HEK293 (cell line): Measurements from ENCODE around the gene TEF.

Experiments
- CTCF ChIA-PET: fragments of 350-600 bp; formaldehyde crosslinking; extraction: SDS; loops from one replicate; lab custom pipeline; 2021; ENCODE audit warnings: antibody characterized with exemption; lab: Yijun Ruan, JAX
- POLR2A ChIA-PET: fragments of 300-600 bp; formaldehyde crosslinking; extraction: SDS; loops from one replicate; lab custom pipeline; 2020; ENCODE audit warnings: antibody characterized with exemption, inconsistent platforms; lab: Yijun Ruan, JAX
- H3K27ac ChIP-seq: fragments of 200-500 bp; sonication (Bioruptor generic); 2 replicates; pipeline ENCODE4 v1.5.1; 2014; ENCODE audit warnings: low read depth, low read length, control low read depth, inconsistent platforms; ENCODE audit errors: extremely low read depth
- H3K36me3 ChIP-seq, 2 experiments: fragments of 200-500 bp in 1 of 2; sonication (Bioruptor generic) in 1 of 2; 1 replicate in 1 of 2; 2 replicates in 1 of 2; pipeline ENCODE4 v1.5.1; 2014 to 2017; ENCODE audit warnings: inconsistent platforms in 2 of 2, low read length in 2 of 2; ENCODE audit not compliant: control insufficient read depth in 2 of 2, insufficient read depth in 1 of 2
- H3K4me1 ChIP-seq: fragments of 200-500 bp; sonication (Bioruptor generic); 2 replicates; pipeline ENCODE4 v1.5.1; 2014; ENCODE audit warnings: mild to moderate bottlenecking, low read length, inconsistent platforms; ENCODE audit not compliant: control insufficient read depth, insufficient read depth
- H3K4me3 ChIP-seq: 2 replicates; pipeline ENCODE4 v1.5.1; 2011; ENCODE audit warnings: low read depth, mild to moderate bottlenecking, control low read depth, low read length, moderate library complexity
- H3K9me3 ChIP-seq: fragments of 200-500 bp; sonication (Bioruptor generic); 2 replicates; pipeline ENCODE4 v1.5.1; 2014; ENCODE audit warnings: low read depth, low read length, inconsistent platforms; ENCODE audit not compliant: control insufficient read depth, insufficient read depth
- EGR2 ChIP-seq: fragments of 450-650 bp; formaldehyde crosslinking; IDR thresholded peaks from 2 replicates; pipeline ENCODE4 v1.5.1; 2016; ENCODE audit warnings: low read depth, missing biosample characterization, missing genetic modification characterization
- KLF9 ChIP-seq: fragments of 450-650 bp; formaldehyde crosslinking; IDR thresholded peaks from 2 replicates; pipeline ENCODE4 v1.5.1; 2016; ENCODE audit warnings: missing biosample characterization, missing genetic modification characterization, low read depth
- PRDM2 ChIP-seq: fragments of 450-650 bp; formaldehyde crosslinking; IDR thresholded peaks from 2 replicates; pipeline ENCODE4 v1.5.1; 2016; ENCODE audit warnings: missing biosample characterization, missing genetic modification characterization, borderline replicate concordance
- ZBTB20 ChIP-seq: fragments of 450-650 bp; formaldehyde crosslinking; IDR thresholded peaks from 2 replicates; pipeline ENCODE4 v1.5.1; 2016; ENCODE audit warnings: missing biosample characterization, missing genetic modification characterization
- ZFHX2 ChIP-seq: fragments of 450-650 bp; formaldehyde crosslinking; conservative IDR thresholded peaks from 2 replicates; pipeline ENCODE4 v1.5.1; 2016; ENCODE audit warnings: missing biosample characterization, missing genetic modification characterization
- ZFP3 ChIP-seq: fragments of 450-650 bp; formaldehyde crosslinking; IDR thresholded peaks from 2 replicates; pipeline ENCODE4 v1.5.1; 2016; ENCODE audit warnings: low read depth, missing biosample characterization, missing genetic modification characterization
- ZFP37 ChIP-seq: fragments of 450-650 bp; formaldehyde crosslinking; IDR thresholded peaks from 2 replicates; pipeline ENCODE4 v1.5.1; 2016; ENCODE audit warnings: missing biosample characterization, missing genetic modification characterization
- ZNF10 ChIP-seq: fragments of 450-650 bp; formaldehyde crosslinking; IDR thresholded peaks from 2 replicates; pipeline ENCODE4 v1.5.1; 2017; ENCODE audit warnings: missing biosample characterization, missing genetic modification characterization
- ZNF24 ChIP-seq: fragments of 450-650 bp; formaldehyde crosslinking; IDR thresholded peaks from 2 replicates; pipeline ENCODE4 v1.5.1; 2016; ENCODE audit warnings: missing biosample characterization, missing genetic modification characterization
- ZNF280D ChIP-seq: fragments of 450-650 bp; formaldehyde crosslinking; IDR thresholded peaks from 2 replicates; pipeline ENCODE4 v1.5.1; 2016; ENCODE audit warnings: missing biosample characterization, missing genetic modification characterization
- ZNF292 ChIP-seq: fragments of 450-650 bp; formaldehyde crosslinking; IDR thresholded peaks from 2 replicates; pipeline ENCODE4 v1.5.1; 2016; ENCODE audit warnings: low read depth, missing biosample characterization, missing genetic modification characterization, borderline replicate concordance
- ZNF302 ChIP-seq: fragments of 450-650 bp; formaldehyde crosslinking; IDR thresholded peaks from 2 replicates; pipeline ENCODE4 v1.5.1; 2016; ENCODE audit warnings: missing biosample characterization, missing genetic modification characterization, low read depth
- ZNF335 ChIP-seq: fragments of 450-650 bp; formaldehyde crosslinking; conservative IDR thresholded peaks from 2 replicates; pipeline ENCODE4 v1.5.1; 2016; ENCODE audit warnings: missing biosample characterization, missing genetic modification characterization
- ZNF394 ChIP-seq: fragments of 450-650 bp; formaldehyde crosslinking; IDR thresholded peaks from 2 replicates; pipeline ENCODE4 v1.5.1; 2016; ENCODE audit warnings: missing biosample characterization, missing genetic modification characterization, mild to moderate bottlenecking, moderate library complexity, borderline replicate concordance
- ZNF404 ChIP-seq: fragments of 450-650 bp; formaldehyde crosslinking; IDR thresholded peaks from 2 replicates; pipeline ENCODE4 v1.5.1; 2017; ENCODE audit warnings: missing biosample characterization, missing genetic modification characterization
- ZNF510 ChIP-seq: fragments of 450-650 bp; formaldehyde crosslinking; IDR thresholded peaks from 2 replicates; pipeline ENCODE4 v1.5.1; 2018; ENCODE audit warnings: mild to moderate bottlenecking, missing genetic modification characterization, missing biosample characterization; ENCODE audit not compliant: insufficient replicate concordance
- ZNF513 ChIP-seq: fragments of 450-650 bp; IDR thresholded peaks from 2 replicates; pipeline ENCODE4 v1.5.1; 2018; ENCODE audit warnings: missing biosample characterization, missing genetic modification characterization
- ZNF600 ChIP-seq: fragments of 450-650 bp; formaldehyde crosslinking; IDR thresholded peaks from 2 replicates; pipeline ENCODE4 v1.5.1; 2016; ENCODE audit warnings: missing biosample characterization, missing genetic modification characterization
- ZNF624 ChIP-seq: fragments of 450-650 bp; formaldehyde crosslinking; IDR thresholded peaks from 2 replicates; pipeline ENCODE4 v1.5.1; 2017; ENCODE audit warnings: missing biosample characterization, missing genetic modification characterization
- TF ChIP-seq, protein P1 (sequence below): fragments of 450-650 bp; IDR thresholded peaks from 2 replicates; pipeline ENCODE4 v1.5.1; 2018; ENCODE audit warnings: missing biosample characterization, mild to moderate bottlenecking, missing genetic modification characterization
- TF ChIP-seq, protein P2 (sequence below): fragments of 450-650 bp; formaldehyde crosslinking; IDR thresholded peaks from 2 replicates; pipeline ENCODE4 v1.5.1; 2017; ENCODE audit warnings: missing biosample characterization, missing genetic modification characterization

TEF gene

GRCh38 chr22:41405588-41405987, 23.8 kb downstream of the TEF start:
- Histone ChIP-seq H3K4me1 (no peaks in the 10 kb centered on the region), H3K27ac (no peak overlapping the region), H3K4me3 (no peak overlapping the region), H3K36me3 (no peaks in the 10 kb centered on the region), H3K9me3 (no peaks in the 10 kb centered on the region)
- ChIA-PET POLR2A (interaction anchor here (0.6 to 7.6 kb wide), 2 partner anchors 41 to 104 kb away, joined by 3 to 70 read pairs; partner anchors contain the start of gene TOB2), CTCF (interaction anchor here (0.6 to 11.6 kb wide), 3 partner anchors 19 to 120 kb away, joined by 4 to 301 read pairs (median 91); no protein-coding TSS in a partner anchor)
- TF ChIP-seq KLF9 (no peak), ZNF302 (tag by site-specific recombination) (no peak), ZBTB20 (no peak), ZNF24 (tag by site-specific recombination) (no peak), PRDM2 (tag by site-specific recombination) (no peak), ZNF600 (tag by site-specific recombination) (no peak), ZFP3 (no peak), ZNF335 (peak; percentile 42; the same call in 1 of the 2 replicates), ZFHX2 (peak; percentile 81), EGR2 (peak; percentile 67)
- TF ChIP-seq, protein P1, sequence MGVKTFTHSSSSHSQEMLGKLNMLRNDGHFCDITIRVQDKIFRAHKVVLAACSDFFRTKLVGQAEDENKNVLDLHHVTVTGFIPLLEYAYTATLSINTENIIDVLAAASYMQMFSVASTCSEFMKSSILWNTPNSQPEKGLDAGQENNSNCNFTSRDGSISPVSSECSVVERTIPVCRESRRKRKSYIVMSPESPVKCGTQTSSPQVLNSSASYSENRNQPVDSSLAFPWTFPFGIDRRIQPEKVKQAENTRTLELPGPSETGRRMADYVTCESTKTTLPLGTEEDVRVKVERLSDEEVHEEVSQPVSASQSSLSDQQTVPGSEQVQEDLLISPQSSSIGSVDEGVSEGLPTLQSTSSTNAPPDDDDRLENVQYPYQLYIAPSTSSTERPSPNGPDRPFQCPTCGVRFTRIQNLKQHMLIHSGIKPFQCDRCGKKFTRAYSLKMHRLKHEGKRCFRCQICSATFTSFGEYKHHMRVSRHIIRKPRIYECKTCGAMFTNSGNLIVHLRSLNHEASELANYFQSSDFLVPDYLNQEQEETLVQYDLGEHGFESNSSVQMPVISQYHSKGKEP (tag by site-specific recombination): no peak

GRCh38 chr22:41406410-41406809, 24.7 kb downstream of the TEF start:
- H3K4me3 ChIP-seq: no peak overlapping the region
- CTCF ChIA-PET: interaction anchor here (1.0 to 11.6 kb wide), 3 partner anchors 111 to 126 kb away, joined by 4 to 301 read pairs (median 91); no protein-coding TSS in a partner anchor
- H3K4me1 ChIP-seq: no peaks in the 10 kb centered on the region
- H3K36me3 ChIP-seq: no peaks in the 10 kb centered on the region
- no peak overlapping the region for H3K27ac ChIP-seq
- no peaks in the 10 kb centered on the region for H3K9me3 ChIP-seq
- POLR2A ChIA-PET: no interaction called here
- TF ChIP-seq ZNF600 (tag by site-specific recombination): no peak
- no peak for TF ChIP-seq ZNF624
- TF ChIP-seq ZNF404 (tag by site-specific recombination): no peak
- TF ChIP-seq, protein P2, sequence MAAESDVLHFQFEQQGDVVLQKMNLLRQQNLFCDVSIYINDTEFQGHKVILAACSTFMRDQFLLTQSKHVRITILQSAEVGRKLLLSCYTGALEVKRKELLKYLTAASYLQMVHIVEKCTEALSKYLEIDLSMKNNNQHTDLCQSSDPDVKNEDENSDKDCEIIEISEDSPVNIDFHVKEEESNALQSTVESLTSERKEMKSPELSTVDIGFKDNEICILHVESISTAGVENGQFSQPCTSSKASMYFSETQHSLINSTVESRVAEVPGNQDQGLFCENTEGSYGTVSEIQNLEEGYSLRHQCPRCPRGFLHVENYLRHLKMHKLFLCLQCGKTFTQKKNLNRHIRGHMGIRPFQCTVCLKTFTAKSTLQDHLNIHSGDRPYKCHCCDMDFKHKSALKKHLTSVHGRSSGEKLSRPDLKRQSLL (tag by site-specific recombination): no peak
- no peak for TF ChIP-seq ZNF10 (tag by site-specific recombination)
- TF ChIP-seq ZNF513: no peak
- no peak for TF ChIP-seq ZFP37 (tag by site-specific recombination)
- TF ChIP-seq ZNF292 (tag by site-specific recombination): no peak
- TF ChIP-seq ZNF394 (tag by site-specific recombination): no peak
- TF ChIP-seq ZNF510 (tag by site-specific recombination): no peak
- TF ChIP-seq ZNF280D (tag by site-specific recombination): no peak
